Measurements from ENCODE around the gene FYTTD1. TPM values are rescaled to one million over a fixed set of nuclear protein-coding genes. Genes with fewer than 3 reads are reported as not detected.

FYTTD1 gene
- total RNA-seq, 1 experiment from 2014 or later = 75.4 TPM

DNA sequence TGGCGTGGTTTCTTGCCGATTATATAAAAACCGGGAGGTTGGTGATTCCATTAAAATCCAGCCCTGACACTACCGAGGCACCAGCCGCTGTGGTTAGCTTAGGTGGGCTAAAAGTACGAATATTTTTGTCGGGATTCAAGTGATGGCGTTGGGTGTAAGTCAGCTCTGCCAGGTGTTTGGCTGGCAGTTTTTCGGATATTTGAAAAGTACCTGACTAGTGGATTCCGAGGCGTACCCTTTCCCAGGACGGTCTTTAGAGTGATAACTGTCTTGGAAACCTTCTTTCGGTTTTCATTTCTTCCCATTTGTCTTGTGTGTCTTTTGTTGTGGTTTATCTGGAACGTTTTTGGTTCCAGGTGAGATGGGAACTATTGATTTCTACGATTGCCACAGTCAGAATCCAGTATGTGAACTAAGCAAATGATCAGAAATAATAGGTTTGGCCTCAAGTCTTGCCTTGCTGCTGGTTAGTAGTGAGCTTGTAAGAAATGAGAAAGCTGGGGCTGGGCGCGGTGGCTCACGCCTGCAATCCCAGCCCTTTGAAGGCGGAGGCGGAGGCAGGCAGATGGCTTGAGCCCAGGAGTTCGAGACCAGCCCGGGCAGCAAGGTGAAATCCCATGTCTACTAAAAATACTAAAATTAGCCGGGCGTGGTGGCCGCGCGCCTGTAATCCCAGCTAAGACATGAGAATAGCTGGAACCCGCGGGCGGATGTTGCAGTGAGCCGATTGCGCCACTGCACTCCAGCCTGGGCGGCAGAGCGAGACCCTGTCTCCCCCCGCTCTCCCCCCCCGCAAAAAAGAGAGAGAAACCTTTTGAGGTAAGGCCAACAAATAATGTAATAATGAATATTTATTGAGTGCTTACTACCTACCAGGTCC is 1.4 kb downstream of the FYTTD1 start:
- peaks cover 47% of the 10 kb centered on the region for H4K20me1 ChIP-seq (ENCODE audit: insufficient read depth)
- H3K27me3 ChIP-seq (ENCODE audit: insufficient read depth, low read depth) = no peaks in the 10 kb centered on the region
- no peak for TF ChIP-seq EZH2 (IDR thresholded peaks at IDR 0.05; ENCODE audit: low read depth)
- TF ChIP-seq CTCF (conservative IDR thresholded peaks at IDR 0.05) = no peak
- H3K36me3 ChIP-seq (ENCODE audit: low read depth) = 0 out of 2 replicates have a peak, but pooled peaks cover under 1% of the 10 kb centered on the region
- POLR2A ChIA-PET (ENCODE audit: unreplicated experiment) = no interaction called here
- CTCF ChIA-PET = interaction anchor here (0.5 to 0.6 kb wide), 2 partner anchors 10 to 424 kb away, joined by 3 read pairs; no protein-coding TSS in a partner anchor
- H3K4me1 ChIP-seq (replicated peaks; ENCODE audit: insufficient read depth) = peaks cover 25% of the 10 kb centered on the region
- no peaks in the 10 kb centered on the region for H3K9me2 ChIP-seq (ENCODE audit: insufficient read depth)
- H3F3A ChIP-seq (ENCODE audit: insufficient read depth, low read depth) = peaks cover 57% of the 10 kb centered on the region
- H3K4me3 ChIP-seq = peak overlapping the region; percentile 79
- peak; percentile 39 to 40 for DNase-seq
- H3K27ac ChIP-seq = peak overlapping the region; percentile 76
- peak overlapping the region; percentile 98 for H2AFZ ChIP-seq
- H3K9me3 ChIP-seq (ENCODE audit: insufficient read depth, low read depth) = no peaks in the 10 kb centered on the region
- BruUV-seq (replicated peaks) = TSS peak; percentile 51
- H3K79me2 ChIP-seq (ENCODE audit: low read depth) = peaks cover 54% of the 10 kb centered on the region
- intact Hi-C loops (cut with micrococcal nuclease; ENCODE audit: unreplicated experiment) = loop anchor here (1.0 kb wide), 1 partner anchor 39 kb away; no protein-coding TSS in a partner anchor
- peak overlapping the region; percentile 95 for H3K4me2 ChIP-seq

- Histone ChIP-seq H3K9me2 (ENCODE audit: insufficient read depth) (no peaks in the 10 kb centered on the region), H3K27me3 (ENCODE audit: insufficient read depth, low read depth) (no peaks in the 10 kb centered on the region), H3K9me3 (ENCODE audit: insufficient read depth, low read depth) (no peaks in the 10 kb centered on the region), H3F3A (ENCODE audit: insufficient read depth, low read depth) (peaks cover 52% of the 10 kb centered on the region), H4K20me1 (ENCODE audit: insufficient read depth) (peaks cover 47% of the 10 kb centered on the region), H3K4me1 (replicated peaks; ENCODE audit: insufficient read depth) (peaks cover 25% of the 10 kb centered on the region), H2AFZ (no peak overlapping the region), H3K27ac (no peak overlapping the region), H3K4me2 (peak overlapping the region; percentile 95), H3K36me3 (ENCODE audit: low read depth) (0 out of 2 replicates have a peak, but pooled peaks cover 10% of the 10 kb centered on the region), H3K79me2 (ENCODE audit: low read depth) (peaks cover 64% of the 10 kb centered on the region), H3K4me3 (peak overlapping the region; percentile 79)
- BruUV-seq (replicated peaks) = no TSS peak
- ChIA-PET POLR2A (ENCODE audit: unreplicated experiment) (no interaction called here), CTCF (no interaction called here)
- intact Hi-C loops (cut with micrococcal nuclease; ENCODE audit: unreplicated experiment) = no loop called here
- TF ChIP-seq CTCF (conservative IDR thresholded peaks at IDR 0.05) = no peak
- no peak for TF ChIP-seq EZH2 (IDR thresholded peaks at IDR 0.05; ENCODE audit: low read depth)
- no peak for DNase-seq
These were observed 2.4 kb downstream of the FYTTD1 start for GRCh38 chr3:197752107-197752506.

DNA sequence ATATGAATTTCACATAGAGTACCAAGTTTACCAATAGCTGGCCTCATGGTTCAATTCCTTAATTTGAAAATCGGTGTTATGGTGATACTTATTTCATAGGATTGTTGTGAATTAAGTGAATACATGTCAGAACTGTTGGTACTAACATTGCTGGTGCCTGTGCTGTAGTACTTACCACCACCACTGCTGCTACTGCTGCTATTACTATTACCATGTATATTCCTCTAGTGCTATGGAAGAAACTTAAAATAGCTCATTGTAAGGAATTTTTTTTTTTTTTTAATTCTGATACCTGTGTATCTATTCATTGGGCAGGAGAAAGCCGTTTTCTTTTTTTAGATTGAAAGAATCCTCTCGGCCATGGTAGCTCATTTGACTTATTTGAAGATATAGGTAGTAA is 3.6 kb downstream of the FYTTD1 start:
- no TSS peak for BruUV-seq (replicated peaks)
- Histone ChIP-seq H3K79me2 (ENCODE audit: low read depth) (peaks cover 64% of the 10 kb centered on the region), H3K4me1 (replicated peaks; ENCODE audit: insufficient read depth) (peaks cover 25% of the 10 kb centered on the region), H2AFZ (no peak overlapping the region), H3K4me2 (peak overlapping the region; percentile 95; the same call in 1 of the 2 replicates), H3K27me3 (ENCODE audit: insufficient read depth, low read depth) (no peaks in the 10 kb centered on the region), H4K20me1 (ENCODE audit: insufficient read depth) (peaks cover 47% of the 10 kb centered on the region), H3F3A (ENCODE audit: insufficient read depth, low read depth) (peaks cover 50% of the 10 kb centered on the region), H3K36me3 (ENCODE audit: low read depth) (peaks cover 15% of the 10 kb centered on the region; the same call in 1 of the 2 replicates), H3K9me3 (ENCODE audit: insufficient read depth, low read depth) (no peaks in the 10 kb centered on the region), H3K9me2 (ENCODE audit: insufficient read depth) (no peaks in the 10 kb centered on the region), H3K4me3 (no peak overlapping the region), H3K27ac (no peak overlapping the region)
- DNase-seq = no peak
- no peak for TF ChIP-seq EZH2 (IDR thresholded peaks at IDR 0.05; ENCODE audit: low read depth)
- TF ChIP-seq CTCF (conservative IDR thresholded peaks at IDR 0.05) = no peak
- ChIA-PET POLR2A (ENCODE audit: unreplicated experiment) (no interaction called here), CTCF (interaction anchor here (0.7 kb wide), 1 partner anchor 964 kb away, joined by 6 read pairs; no protein-coding TSS in a partner anchor)
- intact Hi-C loops (cut with micrococcal nuclease; ENCODE audit: unreplicated experiment) = no loop called here
